WERI-Rb-1 (cell line): ENCODE results near the gene KCNH1.
A peak's percentile ranks its signal among the peaks of the same experiment; 100 is the strongest.

Experiments
- DNase-seq: peaks from one replicate; pipeline ENCODE4 v3.0.0-alpha.2; 2020
- H3K27ac ChIP-seq: fragments of 250-450 bp; sonication (Bioruptor Pico); 2 replicates; pipeline ENCODE4 v1.5.1; 2020; ENCODE audit warnings: mild to moderate bottlenecking, moderate library complexity
- H3K27me3 ChIP-seq: fragments of 250-450 bp; sonication (Bioruptor Pico); 2 replicates; pipeline ENCODE4 v1.5.1; 2021; ENCODE audit warnings: mild to moderate bottlenecking, low read depth, moderate library complexity; ENCODE audit not compliant: insufficient read depth, severe bottlenecking
- H3K36me3 ChIP-seq: fragments of 250-450 bp; sonication (Bioruptor Pico); 2 replicates; pipeline ENCODE4 v1.5.1; 2020; ENCODE audit warnings: mild to moderate bottlenecking, moderate library complexity
- H3K4me3 ChIP-seq: 2 replicates; pipeline ENCODE4 v1.5.1; 2011; ENCODE audit warnings: low read depth, mild to moderate bottlenecking, control low read depth, low read length
- H3K9me3 ChIP-seq: fragments of 250-450 bp; sonication (Bioruptor Pico); 2 replicates; pipeline ENCODE4 v1.5.1; 2021; ENCODE audit warnings: mild to moderate bottlenecking, moderate library complexity; ENCODE audit not compliant: severe bottlenecking
- CTCF ChIP-seq: IDR thresholded peaks from 2 replicates; pipeline ENCODE4 v1.5.1; 2011; ENCODE audit warnings: low read depth, mild to moderate bottlenecking, control low read depth, inconsistent platforms, low read length

The KCNH1 gene

GRCh38 chr1:210677533-210677932 lies 456.4 kb downstream of the KCNH1 start:
- Histone ChIP-seq H3K36me3 (peaks cover 5% of the 10 kb centered on the region), H3K9me3 (no peaks in the 10 kb centered on the region), H3K4me3 (no peak overlapping the region), H3K27ac (no peak overlapping the region), H3K27me3 (no peaks in the 10 kb centered on the region)
- no peak for DNase-seq
- no peak for TF ChIP-seq CTCF

GRCh38 chr1:210676539-210676938 lies 457.4 kb downstream of the KCNH1 start:
- no peak overlapping the region for H3K4me3 ChIP-seq
- no peak overlapping the region for H3K27ac ChIP-seq
- TF ChIP-seq CTCF = no peak
- no peaks in the 10 kb centered on the region for H3K9me3 ChIP-seq
- peaks cover 5% of the 10 kb centered on the region for H3K36me3 ChIP-seq
- no peak for DNase-seq
- H3K27me3 ChIP-seq = no peaks in the 10 kb centered on the region

- Histone ChIP-seq H3K36me3 (peaks cover 5% of the 10 kb centered on the region), H3K4me3 (no peak overlapping the region), H3K27ac (no peak overlapping the region), H3K27me3 (no peaks in the 10 kb centered on the region), H3K9me3 (no peaks in the 10 kb centered on the region)
- TF ChIP-seq CTCF = no peak
- no peak for DNase-seq
Observed at GRCh38 chr1:210674151-210674550, 459.8 kb downstream of the KCNH1 start.

GRCh38 chr1:210669951-210670350 lies 464.0 kb downstream of the KCNH1 start:
- no peak for TF ChIP-seq CTCF

GRCh38 chr1:210663730-210664573 lies 470.0 kb downstream of the KCNH1 start:
- no peak for TF ChIP-seq CTCF
- peak; percentile 64 for DNase-seq
- peaks cover 4% of the 10 kb centered on the region for H3K9me3 ChIP-seq
- H3K4me3 ChIP-seq = no peak overlapping the region
- no peaks in the 10 kb centered on the region for H3K36me3 ChIP-seq
- H3K27ac ChIP-seq = no peak overlapping the region
- H3K27me3 ChIP-seq = no peaks in the 10 kb centered on the region

More at GRCh38 chr1:210669951-210670350, 464.0 kb downstream of the KCNH1 start:
- no peak overlapping the region for H3K27ac ChIP-seq
- no peak for DNase-seq
- H3K36me3 ChIP-seq = peaks cover 5% of the 10 kb centered on the region; the same call in 1 of the 2 replicates
- no peaks in the 10 kb centered on the region for H3K9me3 ChIP-seq
- H3K4me3 ChIP-seq = no peak overlapping the region
- H3K27me3 ChIP-seq = no peaks in the 10 kb centered on the region
